GM19468 (cell line): ENCODE results near the gene KRTAP5-9.
"Not testable (repeated sequence)": the region's sequence is repeated elsewhere in the genome, so short reads cannot be mapped to it uniquely, and the experiment has no call there.

ENCODE experiments used
- ATAC-seq: cut with Tn5 transposase; IDR thresholded peaks from one replicate; pipeline ENCODE4 v1.9.1; 2021; ENCODE audit warnings: mild to moderate bottlenecking, moderate library complexity, moderate number of reproducible peaks; ENCODE audit not compliant: unreplicated experiment; ENCODE audit errors: extremely low read depth

The KRTAP5-9 gene, protein sequence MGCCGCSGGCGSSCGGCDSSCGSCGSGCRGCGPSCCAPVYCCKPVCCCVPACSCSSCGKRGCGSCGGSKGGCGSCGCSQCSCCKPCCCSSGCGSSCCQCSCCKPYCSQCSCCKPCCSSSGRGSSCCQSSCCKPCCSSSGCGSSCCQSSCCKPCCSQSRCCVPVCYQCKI

DNA sequence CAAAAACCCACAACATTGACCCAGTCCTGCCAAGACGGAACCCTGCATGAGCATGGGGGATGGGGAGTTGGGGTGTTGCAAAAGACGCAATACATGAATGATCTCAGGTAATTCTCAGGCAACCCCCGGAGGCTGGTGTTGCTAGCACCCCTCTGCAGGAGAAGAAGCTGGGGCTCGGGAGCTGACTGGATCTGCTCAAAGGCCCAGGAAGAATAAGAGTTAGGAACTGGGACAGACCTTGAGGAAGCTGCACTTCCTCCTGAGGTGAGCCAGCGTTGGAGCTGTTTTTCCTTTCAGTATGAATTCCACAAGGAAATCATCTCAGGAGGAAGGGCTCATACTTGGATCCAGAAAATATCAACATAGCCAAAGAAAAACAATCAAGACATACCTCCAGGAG, at the start of gene KRTAP5-9:
TSS of gene KRTAP5-9 (plus strand) at position 301 of the 400 bp plus-strand sequence. CDS start 238 bp downstream, outside the sequence.
- no peak for ATAC-seq

DNA sequence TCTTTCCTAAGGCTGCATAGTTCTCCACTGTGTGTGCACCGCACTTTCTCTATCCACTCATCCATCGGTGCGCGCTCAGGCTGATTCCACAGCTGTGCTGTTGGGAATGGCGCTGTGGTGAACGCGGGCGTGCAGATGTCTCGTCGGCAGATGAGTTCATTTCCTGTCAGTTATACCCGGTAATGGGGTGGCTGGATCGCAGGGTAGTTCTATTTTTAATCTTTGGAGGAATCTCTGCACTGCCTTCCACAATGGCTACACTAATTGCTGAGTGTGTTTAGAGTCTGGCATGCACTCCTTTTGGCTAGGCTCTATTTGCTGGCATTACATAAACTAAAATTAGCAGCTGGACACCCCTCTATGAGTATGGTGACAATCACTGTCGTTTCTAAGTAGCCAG, 49.1 kb upstream of the KRTAP5-9 start:
- no peak for ATAC-seq

DNA sequence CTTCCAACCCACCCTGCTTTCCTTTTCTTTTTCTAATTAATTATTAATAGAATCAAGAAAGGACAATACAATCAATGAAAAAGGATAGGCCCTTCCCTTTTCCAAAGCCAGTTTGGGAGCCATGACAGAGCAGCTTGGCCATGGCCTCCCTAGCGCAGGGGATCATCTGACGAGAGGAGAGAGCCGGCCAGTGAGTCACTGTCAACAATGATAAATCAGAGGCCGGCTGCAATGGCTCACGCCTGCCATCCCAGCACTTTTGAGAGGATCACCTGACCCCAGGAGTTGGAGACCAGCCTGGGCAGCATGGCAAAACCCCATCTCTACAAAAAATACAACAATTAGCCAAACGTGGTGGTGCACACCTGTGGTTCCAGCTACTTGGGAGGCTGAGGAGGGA, 48.7 kb upstream of the KRTAP5-9 start:
- ATAC-seq = no peak

DNA sequence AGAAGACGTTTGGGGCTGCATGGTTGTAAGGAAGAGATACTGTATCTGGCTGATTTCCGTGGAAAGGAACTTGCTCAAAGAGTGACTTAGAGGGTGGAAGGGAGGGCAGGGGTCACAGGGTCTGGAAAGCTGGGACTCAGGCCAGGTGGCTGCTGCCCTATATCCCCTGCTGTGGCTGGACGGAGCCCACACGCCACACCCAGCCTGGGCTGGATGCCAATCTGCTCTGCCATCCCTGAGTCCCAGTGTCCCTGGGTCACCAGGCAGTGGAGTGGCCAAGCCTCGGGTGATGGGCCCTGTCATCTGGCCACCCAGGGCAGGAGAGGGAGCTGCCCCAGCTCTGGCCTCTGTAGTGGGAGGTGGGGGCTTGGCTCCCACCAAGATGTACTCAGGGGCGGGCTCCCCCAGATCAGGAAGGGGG, 47.6 kb upstream of the KRTAP5-9 start:
- ATAC-seq = no peak

DNA sequence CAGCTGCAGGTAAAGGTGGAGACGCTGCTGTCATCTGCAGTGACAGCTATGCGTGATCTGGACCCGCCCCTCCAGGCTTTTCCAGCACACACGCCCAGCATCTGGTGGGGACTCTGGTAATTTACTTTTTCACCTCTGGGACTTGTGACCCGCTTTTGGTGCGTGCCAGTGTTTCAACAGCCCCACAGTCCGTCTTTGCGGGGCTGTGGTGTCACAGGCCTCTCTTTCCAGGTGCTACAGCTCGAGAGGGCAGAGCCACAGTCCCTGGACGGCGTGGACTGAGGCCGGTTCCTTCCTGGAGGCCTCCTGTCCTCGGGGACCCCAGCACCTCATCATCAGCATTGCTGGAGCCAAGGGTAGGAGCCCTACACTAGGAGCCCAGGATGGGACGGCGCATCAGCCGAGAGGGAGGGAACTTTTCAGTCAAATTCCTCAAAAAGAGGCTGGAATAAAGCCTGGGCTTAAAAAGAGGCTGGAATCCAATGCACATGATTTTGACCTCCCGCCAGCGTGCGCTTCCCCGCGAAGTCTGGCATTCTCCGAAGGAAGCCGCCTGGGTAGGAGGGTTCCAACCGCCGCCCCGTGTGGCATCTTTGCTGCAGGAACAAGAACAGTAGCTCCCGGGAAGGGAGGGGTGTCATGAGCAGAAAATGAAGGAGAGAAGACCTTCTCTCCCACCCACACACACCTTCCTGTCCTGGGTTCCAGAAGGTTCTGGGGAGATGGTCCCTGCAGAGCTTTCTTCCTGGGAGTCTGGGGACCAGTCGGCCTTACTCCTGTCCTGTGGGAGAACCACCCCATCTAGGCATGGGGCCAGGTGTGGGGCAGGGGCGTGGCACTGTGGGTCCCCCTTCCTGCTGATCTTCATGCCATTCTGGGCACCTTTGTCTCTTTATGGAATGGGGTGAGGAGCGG, 46.9 kb upstream of the KRTAP5-9 start:
- no peak for ATAC-seq

DNA sequence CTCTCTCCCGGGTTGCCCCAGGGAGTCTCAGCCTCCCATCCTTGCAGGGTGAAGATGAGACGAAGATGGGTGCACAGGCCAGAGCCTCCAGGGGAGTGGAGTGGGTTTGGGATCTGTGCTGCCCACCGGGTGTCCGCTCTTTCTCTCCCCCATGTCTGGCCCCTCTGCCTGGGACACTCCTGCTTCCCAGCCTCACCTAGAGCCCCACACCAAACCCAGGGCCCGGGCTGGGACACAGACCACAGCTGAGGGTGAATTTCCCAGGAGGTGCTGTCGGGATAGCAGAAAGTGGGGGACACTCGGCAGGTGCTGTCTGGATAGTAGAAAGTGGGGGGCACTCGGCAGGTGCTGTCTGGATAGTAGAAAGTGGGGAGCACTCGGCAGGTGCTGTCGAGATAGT, 46.2 kb upstream of the KRTAP5-9 start:
- no peak for ATAC-seq

DNA sequence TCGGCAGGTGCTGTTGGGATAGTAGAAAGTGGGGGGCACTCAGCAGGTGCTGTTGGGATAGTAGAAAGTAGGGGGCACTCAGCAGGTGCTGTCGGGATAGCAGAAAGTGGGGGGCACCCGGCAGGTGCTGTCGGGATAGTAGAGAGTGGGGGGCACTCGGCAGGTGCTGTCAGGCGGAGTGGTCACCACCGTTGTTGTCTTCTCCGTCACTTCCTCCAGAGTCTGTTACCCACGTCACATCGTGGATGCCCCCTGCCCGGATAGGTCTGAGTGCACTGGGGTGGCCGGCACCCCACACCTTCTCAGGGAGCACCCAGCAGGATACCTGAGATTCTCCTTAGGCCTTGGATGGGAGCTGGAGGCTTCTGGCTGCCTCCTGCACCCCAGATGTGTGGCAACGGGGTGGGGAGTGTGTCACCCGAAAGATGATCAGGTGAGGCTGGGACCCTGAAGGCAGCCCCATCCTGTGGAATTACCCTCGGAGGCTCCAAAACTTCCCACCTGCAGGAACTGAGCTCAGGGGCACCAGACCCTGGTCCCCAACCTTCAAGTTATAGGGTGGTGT, 45.3 kb upstream of the KRTAP5-9 start:
- ATAC-seq = no peak

DNA sequence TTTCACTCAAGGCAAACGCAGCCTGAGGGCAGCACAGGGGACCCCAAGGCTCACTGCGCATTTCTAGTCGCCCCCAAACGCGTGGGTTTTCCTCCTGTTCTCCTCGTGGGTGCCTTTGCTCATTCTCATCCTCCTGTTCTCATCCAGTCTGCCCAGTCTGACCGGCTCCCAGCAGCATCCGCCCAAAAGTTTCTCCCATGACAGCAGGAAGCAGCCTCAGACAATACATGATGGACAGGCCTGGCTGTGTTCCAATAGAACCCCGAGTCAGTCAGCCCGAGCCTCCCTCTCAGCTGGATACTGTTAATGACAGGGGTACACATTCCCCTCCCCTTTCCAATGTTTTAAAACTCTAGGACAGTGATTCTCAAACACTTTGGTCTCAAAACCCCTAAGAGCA, 43.7 kb upstream of the KRTAP5-9 start:
- no peak for ATAC-seq

DNA sequence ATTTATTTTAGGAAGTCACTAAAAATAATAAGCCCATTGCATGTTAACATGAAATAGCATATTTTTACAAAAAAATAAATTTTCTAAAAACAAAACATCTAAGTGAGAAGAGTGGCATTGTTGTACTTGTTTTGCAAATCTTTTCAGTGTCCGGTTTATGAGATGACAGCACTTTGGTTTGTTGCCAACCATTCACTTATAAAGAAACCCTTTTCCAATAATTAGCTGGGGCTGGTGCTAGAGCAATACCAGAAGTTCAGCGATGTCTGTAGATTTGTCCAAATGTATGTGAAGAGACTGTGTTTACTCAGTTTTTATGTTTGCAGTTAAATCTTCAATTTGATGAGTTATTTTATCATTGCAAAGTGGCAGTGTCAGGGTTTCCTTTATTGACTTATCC, 43.2 kb upstream of the KRTAP5-9 start:
- ATAC-seq = no peak

DNA sequence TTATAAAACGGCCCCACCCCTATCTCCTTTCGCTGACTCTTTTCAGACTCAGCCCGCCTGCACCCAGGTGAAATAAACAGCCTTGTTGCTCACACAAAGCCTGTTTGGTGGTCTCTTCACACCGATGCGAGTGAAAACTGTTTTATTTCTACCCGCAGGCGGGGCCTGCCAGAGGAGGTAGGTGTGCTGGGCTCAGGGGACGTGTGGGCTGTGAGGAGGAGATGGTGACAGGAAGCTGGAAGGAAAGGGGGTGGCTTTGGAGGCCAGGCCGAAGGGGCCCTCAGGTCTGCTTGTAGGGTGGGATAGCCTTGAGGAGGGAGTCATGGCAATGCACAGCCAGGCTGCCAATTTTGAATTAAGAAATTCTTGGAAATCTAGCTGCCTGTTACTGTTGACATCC, 42.4 kb upstream of the KRTAP5-9 start:
- no peak for ATAC-seq

DNA sequence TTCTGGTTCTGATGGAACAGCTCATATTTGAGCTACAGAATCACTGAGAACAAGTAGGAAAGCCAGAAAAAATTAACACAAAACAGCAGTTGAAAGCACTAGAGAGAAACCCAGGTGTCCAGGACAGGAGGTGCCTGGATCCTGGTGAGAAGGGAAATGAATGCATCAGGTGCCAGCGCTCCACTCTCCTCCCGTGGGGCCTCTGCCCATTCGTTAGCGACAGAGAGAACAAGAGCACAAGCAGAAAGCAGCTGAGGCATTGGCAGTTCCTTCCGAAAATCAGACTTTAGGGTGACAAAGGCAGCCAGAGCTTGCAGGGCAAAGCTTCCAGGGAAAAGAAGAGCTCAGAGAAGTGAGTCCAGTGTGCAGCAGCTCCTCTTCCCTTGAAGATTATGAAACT, 41.1 kb upstream of the KRTAP5-9 start:
- ATAC-seq = no peak

DNA sequence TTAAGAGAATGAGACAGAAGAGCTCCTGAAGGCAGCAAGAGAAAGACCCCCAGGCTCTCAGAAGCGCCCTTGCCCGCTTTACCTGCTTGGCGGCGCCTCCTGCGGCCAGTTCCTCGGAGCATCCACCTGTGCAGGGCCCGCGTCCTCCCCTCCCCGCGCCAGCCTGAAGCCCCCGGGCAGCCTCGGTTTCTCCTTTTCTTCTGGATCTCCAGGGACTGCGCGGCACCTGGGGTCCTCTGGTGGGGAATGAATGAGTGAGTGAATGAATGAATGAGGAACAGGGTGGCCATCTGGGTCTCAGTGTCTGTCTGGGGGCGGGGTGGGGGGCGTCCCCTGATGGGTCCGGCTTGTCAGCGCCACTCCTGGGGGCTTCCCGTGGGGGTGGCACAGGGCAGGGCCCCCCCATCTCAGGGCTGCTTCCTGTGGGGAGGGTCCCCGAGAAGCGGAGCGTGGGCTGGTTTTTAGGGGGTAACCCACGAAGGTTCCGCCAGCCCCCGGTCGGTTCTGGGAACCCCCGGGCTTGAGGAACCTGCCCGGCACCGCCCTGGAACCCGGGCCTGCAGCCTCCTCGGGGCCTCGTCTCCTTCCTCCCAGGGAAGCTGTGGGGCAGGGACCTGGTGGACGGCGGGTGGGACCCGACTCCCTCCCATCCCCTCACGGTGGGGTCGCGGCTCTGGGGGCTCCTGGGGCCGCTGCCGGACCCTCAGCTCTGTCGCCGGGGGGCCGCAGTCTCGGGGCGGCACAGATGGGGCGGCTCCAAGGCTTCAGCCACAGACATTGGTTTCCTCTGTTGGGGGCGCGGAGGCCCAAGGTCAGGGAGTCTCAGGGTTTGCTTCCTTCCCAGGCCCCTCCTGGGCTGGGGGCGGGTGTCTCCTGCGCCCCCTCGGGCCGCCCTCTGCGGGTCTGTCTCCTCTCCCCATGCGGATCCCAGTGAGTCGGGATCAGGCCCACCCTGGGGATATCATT, 29.4 kb upstream of the KRTAP5-9 start:
- ATAC-seq = no peak

DNA sequence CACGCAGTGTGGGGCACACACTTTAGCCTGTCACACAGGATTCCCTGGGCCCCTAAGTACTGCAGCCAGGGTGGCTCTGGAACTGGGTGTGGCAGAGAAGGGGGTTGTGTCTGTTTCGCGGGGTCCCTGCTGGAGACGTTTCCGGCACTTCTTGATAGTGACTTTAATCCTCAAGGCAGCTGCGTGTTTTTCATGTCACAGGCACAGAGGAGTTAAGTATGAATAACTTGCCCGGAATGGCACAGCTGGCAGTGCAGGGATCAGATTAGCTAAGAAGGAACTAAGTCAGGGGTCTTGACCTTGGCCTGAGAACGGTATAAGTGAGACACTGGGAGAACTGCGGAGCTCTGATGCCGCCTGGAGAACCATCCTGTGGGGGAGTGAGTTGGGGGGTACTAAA, 28.7 kb upstream of the KRTAP5-9 start:
- no peak for ATAC-seq

DNA sequence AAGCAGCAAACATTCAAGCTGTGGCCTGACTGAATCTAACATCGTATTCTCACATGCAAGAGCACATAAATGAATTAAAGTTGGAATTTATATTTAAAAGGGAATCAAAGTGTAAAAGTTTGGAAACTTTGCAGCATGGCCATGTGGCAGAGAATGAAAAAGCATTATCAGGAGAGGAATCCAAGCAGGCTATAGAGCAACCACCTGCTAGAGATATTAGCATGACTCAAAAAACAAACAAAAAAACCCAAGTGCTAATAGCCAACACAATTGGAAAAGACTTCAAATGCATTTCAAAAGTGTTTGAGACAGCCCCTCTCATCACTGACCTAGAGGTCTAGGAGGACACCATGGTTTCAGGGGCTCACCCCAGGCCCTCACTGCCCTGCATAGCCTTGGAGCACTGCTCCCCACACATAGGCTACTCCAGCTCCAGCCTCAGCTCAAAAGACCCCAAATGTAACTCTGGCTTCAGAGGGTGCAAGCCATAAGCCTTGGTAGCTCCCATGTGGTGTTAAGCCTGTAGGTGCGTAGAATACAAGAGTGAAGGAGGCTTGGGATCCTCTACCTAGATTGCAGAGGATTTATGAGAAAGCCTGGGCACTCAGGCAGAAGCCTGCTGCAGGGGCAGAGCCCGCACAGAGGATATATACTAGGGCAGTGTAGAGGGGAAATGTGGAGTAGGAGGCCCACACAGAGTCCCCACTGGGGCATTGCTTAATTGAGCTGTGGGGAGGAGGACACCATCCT, 22.9 kb upstream of the KRTAP5-9 start:
- ATAC-seq = no peak

DNA sequence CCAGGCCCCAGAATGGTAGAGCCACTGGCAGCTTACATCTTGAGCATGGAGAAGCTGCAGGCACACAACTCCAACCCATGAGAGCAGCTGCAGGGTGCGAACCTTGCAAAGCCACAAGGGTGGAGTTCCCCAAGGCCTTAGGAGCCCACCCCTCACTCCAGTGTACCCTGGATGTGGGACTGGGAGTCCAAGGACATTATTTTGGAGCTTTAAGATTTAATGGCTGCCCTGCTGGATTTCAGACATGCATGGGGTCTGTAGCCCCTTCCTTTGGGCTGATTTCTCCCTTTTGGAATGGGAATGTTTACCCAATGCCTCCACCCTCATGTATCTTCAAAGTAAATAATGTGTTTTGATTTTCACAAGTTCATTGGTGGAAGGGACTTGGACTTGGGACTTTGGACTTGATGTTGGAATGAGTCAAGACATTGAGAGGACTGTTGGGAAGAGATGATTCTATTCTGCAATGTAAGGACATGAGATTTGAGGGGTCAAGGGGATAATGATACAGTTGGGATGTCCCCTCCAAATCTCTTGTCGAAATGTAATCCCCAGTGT, 22.2 kb upstream of the KRTAP5-9 start:
- ATAC-seq = no peak

DNA sequence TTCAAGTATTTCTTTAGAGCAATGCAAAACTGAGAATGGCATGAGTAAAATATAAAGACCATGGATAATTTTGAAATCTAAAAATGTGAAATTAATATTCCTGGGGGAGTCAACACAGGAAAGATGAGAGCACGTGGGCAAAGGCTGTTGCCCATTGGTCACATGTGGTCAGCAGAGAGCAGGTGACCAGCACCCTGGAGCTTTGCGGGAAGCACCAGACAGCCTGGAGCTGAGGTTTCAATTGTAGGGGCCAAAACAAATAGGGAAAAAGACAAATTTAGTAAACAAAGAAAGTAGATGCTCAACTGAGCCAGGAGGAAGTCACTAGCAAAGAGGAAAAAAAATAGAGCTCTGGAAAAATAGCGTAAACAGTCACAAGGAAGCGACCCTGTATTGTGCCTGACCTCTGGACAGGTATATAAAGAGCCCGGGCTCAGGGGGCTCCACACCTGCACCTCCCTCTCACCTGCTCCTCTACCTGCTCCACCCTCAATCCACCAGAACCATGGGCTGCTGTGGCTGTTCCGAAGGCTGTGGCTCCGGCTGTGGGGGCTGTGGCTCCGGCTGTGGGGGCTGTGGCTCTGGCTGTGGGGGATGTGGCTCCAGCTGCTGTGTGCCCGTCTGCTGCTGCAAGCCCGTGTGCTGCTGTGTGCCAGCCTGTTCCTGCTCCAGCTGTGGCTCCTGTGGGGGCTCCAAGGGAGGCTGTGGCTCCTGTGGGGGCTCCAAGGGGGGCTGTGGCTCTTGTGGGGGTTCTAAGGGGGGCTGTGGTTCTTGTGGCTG, 21.2 kb upstream of the KRTAP5-9 start, which contains the start of gene KRTAP5-7:
TSS of gene KRTAP5-7 (plus strand) at position 472 of the 780 bp plus-strand sequence. CDS start at position 506, 34 bp downstream.
- ATAC-seq = not testable (repeated sequence)

DNA sequence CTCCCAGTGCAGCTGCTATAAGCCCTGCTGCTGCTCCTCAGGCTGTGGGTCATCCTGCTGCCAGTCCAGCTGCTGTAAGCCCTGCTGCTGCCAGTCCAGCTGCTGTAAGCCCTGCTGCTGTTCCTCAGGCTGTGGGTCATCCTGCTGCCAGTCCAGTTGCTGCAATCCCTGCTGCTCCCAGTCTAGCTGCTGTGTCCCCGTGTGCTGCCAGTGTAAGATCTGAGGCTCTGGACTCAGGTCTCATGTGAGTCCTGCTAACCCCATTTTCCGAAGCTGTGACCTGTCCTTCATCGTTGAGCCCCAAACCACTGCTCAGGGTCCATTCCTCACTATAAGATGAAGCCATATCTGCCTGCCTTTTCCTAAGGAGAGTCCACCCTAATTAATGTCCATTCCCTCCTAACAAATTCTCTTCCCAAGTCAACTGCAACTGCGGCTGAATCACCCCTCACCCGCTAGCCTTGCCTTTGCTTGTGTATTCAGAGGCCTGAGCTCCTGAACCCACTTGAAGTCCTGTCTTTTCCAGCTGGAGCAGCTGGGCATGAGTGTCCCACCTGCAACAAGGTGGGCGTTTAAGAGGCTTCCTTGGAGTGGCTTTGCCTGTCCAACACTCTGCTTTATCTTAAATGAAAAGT, 20.5 kb upstream of the KRTAP5-9 start:
- no peak for ATAC-seq

DNA sequence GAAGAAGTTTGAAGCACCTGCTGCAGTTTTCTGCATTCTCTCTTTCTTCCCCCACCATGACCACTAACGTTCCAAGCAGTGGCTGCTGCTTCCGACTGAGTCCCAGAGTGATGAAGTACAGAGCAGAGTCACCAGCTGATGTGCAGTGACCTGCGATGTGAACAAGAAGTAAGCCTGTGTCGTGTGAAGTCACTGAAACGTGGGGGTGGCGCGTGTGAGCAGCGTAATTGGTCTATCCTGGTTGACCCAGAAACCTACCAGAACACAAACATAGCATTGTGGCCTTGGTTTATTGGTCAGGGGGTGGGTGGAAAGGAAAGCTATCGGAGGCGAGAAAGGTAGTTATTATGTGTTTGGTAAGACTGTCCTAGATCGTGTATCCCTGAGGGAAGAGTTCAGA, 17.6 kb upstream of the KRTAP5-9 start:
- ATAC-seq = no peak
